SHP77 (cell line): ENCODE results near the gene PDRG1.

Experiments
- DNase-seq, 2 experiments: peaks; one replicate each; lab custom pipeline; 2025; lab: John Stamatoyannopoulos, UW

PDRG1 gene

GRCh38 chr20:31907046-31907445 is 44.8 kb downstream of the PDRG1 start:
- DNase-seq = no peak

GRCh38 chr20:31906001-31906400 is 45.8 kb downstream of the PDRG1 start:
- no peak for DNase-seq

GRCh38 chr20:31903627-31904386 is 48.0 kb downstream of the PDRG1 start:
- DNase-seq = no peak

GRCh38 chr20:31901615-31902014 is 50.2 kb downstream of the PDRG1 start:
- DNase-seq = no peak

GRCh38 chr20:31897541-31897940 is 54.3 kb downstream of the PDRG1 start:
- DNase-seq = no peak

- no peak for DNase-seq
Observed at GRCh38 chr20:31896049-31896448, 55.8 kb downstream of the PDRG1 start.

GRCh38 chr20:31894980-31895675 is 56.7 kb downstream of the PDRG1 start:
- DNase-seq = no peak
